Daoy (cell line): ENCODE measurements around the gene ATAD5. TPM values are rescaled to one million over a fixed set of nuclear protein-coding genes. Genes with fewer than 3 reads are reported as not detected.

Experiments
- total RNA-seq: library from RNA; depleted of rRNA; stranded (reverse); fragments of >200 nt; shearing (Covaris generic); gene quantifications from 2 replicates; pipeline ENCODE4 v1.2.3, GENCODE V29; 2014; rRNA removed

ATAD5 gene
- total RNA-seq, 1 experiment from 2014 or later: 9.7 TPM

Other genes starting within 250 kb of the ATAD5 start
- 28.2 and 32.5 TPM in 2 replicates for gene CRLF3, start 7.3 kb upstream of the ATAD5 start, total RNA-seq
- gene TEFM, start 74.3 kb downstream of the ATAD5 start, total RNA-seq: 12.5 and 27.5 TPM in 2 replicates
- 6.9 TPM in 1 of 2 replicates, not detected in the other for gene ADAP2, start 90.0 kb downstream of the ATAD5 start, total RNA-seq
- gene RNF135, start 139.1 kb downstream of the ATAD5 start, total RNA-seq: 15.2 and 20.4 TPM in 2 replicates